NB4 (cell line): ENCODE results near the gene KATNIP.

Experiments used
- CTCF ChIP-seq: IDR thresholded peaks from one replicate; pipeline ENCODE4 v1.5.1; 2012; ENCODE audit warnings: low read depth, low read length
- MYC ChIP-seq: IDR thresholded peaks from 2 replicates; pipeline ENCODE4 v1.6.1; 2011; ENCODE audit warnings: low read depth, low read length
- POLR2A ChIP-seq: IDR thresholded peaks from 2 replicates; pipeline ENCODE4 v1.6.1; 2011; ENCODE audit warnings: mild to moderate bottlenecking; ENCODE audit not compliant: insufficient read length; ENCODE audit errors: extremely low read depth

- TF ChIP-seq CTCF, result no peak
- no peak for TF ChIP-seq POLR2A
- TF ChIP-seq MYC, result no peak
These were observed 28.8 kb upstream of the KATNIP start for GRCh38 chr16:27520982-27521673.
